A549 (cell line): ENCODE results near the gene SNX6. TPM values are rescaled to one million over a fixed set of nuclear protein-coding genes. Genes with fewer than 3 reads are reported as not detected.
A peak's percentile ranks its signal among the peaks of the same experiment; 100 is the strongest.
"Not testable (repeated sequence)": the region's sequence is repeated elsewhere in the genome, so short reads cannot be mapped to it uniquely, and the experiment has no call there.

Source experiments
- ATAC-seq, 2 experiments: fragments of 200-7000 bp in 1 of 2; fragments of >200 bp in 1 of 2; cut with Nextera tagmentation in 1 of 2; cut with Tn5 transposase in 1 of 2; 3 replicates each; pipeline versions ENCODE4 v1.8.0 to v1.9.1; 2018 to 2020; ENCODE audit warnings: mild to moderate bottlenecking in 1 of 2, moderate library complexity in 1 of 2
- CTCF ChIA-PET: fragments of 300-600 bp; sonication (Branson Sonifier 250); formaldehyde crosslinking; extraction: SDS; loops from one replicate; lab custom pipeline; 2021; ENCODE audit warnings: antibody characterized with exemption, inconsistent platforms; lab: Yijun Ruan, JAX
- POLR2A ChIA-PET: fragments of 350-600 bp; formaldehyde crosslinking; extraction: SDS; loops from one replicate; lab custom pipeline; 2021; ENCODE audit warnings: antibody characterized with exemption, inconsistent platforms; lab: Yijun Ruan, JAX
- DNase-seq, 2 experiments: peaks; one replicate each; pipeline versions ENCODE4 v3.0.0 to v3.0.0-alpha.2; 2011 to 2016; ENCODE audit warnings: low read depth in 1 of 2, low spot score in 1 of 2
- FAIRE-seq: peaks from 2 replicates; lab custom pipeline; 2011; peaks lifted over from hg19 to GRCh38; lab: Jason Lieb, UNC
- H3K27ac ChIP-seq, 2 experiments: fragments of >200 bp; sonication (Bioruptor Twin); formaldehyde crosslinking; 3 replicates each; pipeline ENCODE4 v1.5.1; 2016 to 2017
- H3K4me1 ChIP-seq: fragments of >200 bp; sonication (Bioruptor Twin); formaldehyde crosslinking; 3 replicates; pipeline ENCODE4 v1.6.1; 2016
- H3K4me2 ChIP-seq: fragments of >200 bp; sonication (Bioruptor Twin); formaldehyde crosslinking; 3 replicates; pipeline ENCODE4 v1.6.1; 2016
- H3K4me3 ChIP-seq: fragments of >200 bp; sonication (Bioruptor Twin); formaldehyde crosslinking; 3 replicates; pipeline ENCODE4 v1.5.1; 2016
- H3K9me3 ChIP-seq: fragments of >200 bp; sonication (Bioruptor Twin); formaldehyde crosslinking; 3 replicates; pipeline ENCODE4 v1.6.1; 2016
- CEBPB ChIP-seq, 2 experiments: fragments of >200 bp in 1 of 2; sonication (Bioruptor Twin) in 1 of 2; formaldehyde crosslinking in 1 of 2; IDR thresholded peaks; 2 replicates each; pipeline ENCODE4 v1.6.1; 2012 to 2016
- HES2 ChIP-seq: fragments of >200 bp; sonication (Bioruptor Twin); formaldehyde crosslinking; IDR thresholded peaks from 2 replicates; pipeline ENCODE4 v1.6.1; 2016
- HOXB5 ChIP-seq: fragments of 250-450 bp; sonication (Bioruptor Pico); IDR thresholded peaks from 2 replicates; pipeline ENCODE4 v1.5.0; 2020; ENCODE audit warnings: mild to moderate bottlenecking, moderate library complexity
- MAFK ChIP-seq: fragments of 450-650 bp; IDR thresholded peaks from 2 replicates; pipeline ENCODE4 v1.6.1; 2014; ENCODE audit not compliant: partially characterized antibody
- RNF2 ChIP-seq: fragments of 200-600 bp; sonication (generic); IDR thresholded peaks from 2 replicates; pipeline ENCODE4 v1.6.1; 2016; ENCODE audit warnings: low read depth, mild to moderate bottlenecking, antibody characterized with exemption, moderate library complexity, borderline replicate concordance
- TP53 ChIP-seq: fragments of 250-450 bp; sonication (Bioruptor Pico); IDR thresholded peaks from 2 replicates; pipeline ENCODE4 v1.5.0; 2021; ENCODE audit warnings: mild to moderate bottlenecking, moderate library complexity
- WGBS: methylation state at CpG from one replicate; pipeline ENCODE4 v1.1.6; 2017; ENCODE audit errors: missing lambda C conversion rate; 5-methylcytosine and 5-hydroxymethylcytosine counted together
- polyA plus RNA-seq, 4 experiments: library from polyadenylated mRNA; depleted of rRNA in 3 of 4; stranded (reverse); fragments of >200 nt; fragmentation: RNase III in 1 of 4; extraction: RNeasy Plus Mini Kit Qiagen cat#74134 plus additional on column Dnase treatment in 1 of 4; gene quantifications; 2 replicates in 3 of 4; 3 replicates in 1 of 4; pipeline ENCODE4 v1.2.3, GENCODE V29; 2011 to 2017

SNX6 gene
- polyA plus RNA-seq, 2 of the 4 experiments (the other 2 are of a cell fraction) = 149 to 174 TPM

- H3K27ac ChIP-seq = peak overlapping the region; percentile 7 to 75; a peak in 4 of 6 replicates
- no peaks in the 10 kb centered on the region for H3K9me3 ChIP-seq
- TF ChIP-seq TP53 (CRISPR knock-in tag) (peak; percentile 70; the same call in 1 of the 2 replicates), HOXB5 (no peak), MAFK (no peak)
- peak overlapping the region; percentile 3; the same call in 1 of the 3 replicates for H3K4me3 ChIP-seq
- ChIA-PET POLR2A (no interaction called here), CTCF (interaction anchor here (0.5 to 1.0 kb wide), 2 partner anchors 810 to 868 kb away, joined by 4 read pairs; no protein-coding TSS in a partner anchor)
- peak overlapping the region; percentile 56 for H3K4me2 ChIP-seq
- FAIRE-seq = no peak
- 63% methylated on average over 9 of the region's 9 CpGs for WGBS
- peak; percentile 29 to 36 for DNase-seq
- ATAC-seq = no peak
- H3K4me1 ChIP-seq = peaks cover 11% of the 10 kb centered on the region; the same call in 2 of the 3 replicates
These were observed 75.3 kb downstream of the SNX6 start for GRCh38 chr14:34554540-34555250.

DNA sequence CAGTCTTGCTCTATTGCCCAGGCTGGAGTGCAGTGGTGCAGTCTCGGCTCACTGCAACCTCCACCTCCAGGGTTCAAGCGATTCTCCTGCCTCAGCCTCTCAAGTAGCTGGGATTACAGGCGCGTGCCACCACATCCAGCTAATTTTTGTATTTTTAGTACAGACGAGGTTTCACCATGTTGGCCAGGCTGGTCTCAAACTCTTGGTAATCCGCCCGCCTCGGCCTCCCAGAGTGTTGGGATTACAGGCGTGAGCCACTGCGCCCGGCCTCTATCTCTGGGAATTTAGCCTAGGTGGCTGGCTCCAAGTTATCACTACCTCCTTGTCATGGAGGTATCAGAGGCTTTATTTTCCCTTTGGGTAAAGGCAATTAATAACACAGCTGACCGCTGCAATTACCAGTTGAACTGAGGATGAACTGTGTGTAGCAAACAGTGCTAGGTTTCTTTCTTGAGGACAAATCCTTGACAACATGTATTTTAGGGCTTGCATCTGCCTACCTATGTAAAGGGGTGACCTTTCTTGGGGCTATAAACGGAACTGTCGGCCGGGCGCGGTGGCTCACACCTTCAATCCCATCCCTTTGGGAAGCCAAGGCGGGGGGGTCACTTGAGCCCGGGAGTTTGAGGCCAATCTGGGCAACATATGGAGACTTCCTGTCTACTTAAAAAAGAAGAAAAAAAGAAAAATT, 80.5 kb downstream of the SNX6 start:
- H3K27ac ChIP-seq = peak overlapping the region in 1 of 2 experiments; percentile 31; a peak in 1 of 6 replicates
- DNase-seq, ATAC-seq, H3K4me1 ChIP-seq, H3K4me3 ChIP-seq, FAIRE-seq, H3K4me2 ChIP-seq, POLR2A ChIA-PET, H3K9me3 ChIP-seq: not testable (repeated sequence)
- WGBS = 91% methylated on average over 19 of the region's 19 CpGs
- CTCF ChIA-PET = interaction anchor here (0.5 to 1.2 kb wide), 3 partner anchors 26 to 331 kb away, joined by 3 read pairs; no protein-coding TSS in a partner anchor

DNA sequence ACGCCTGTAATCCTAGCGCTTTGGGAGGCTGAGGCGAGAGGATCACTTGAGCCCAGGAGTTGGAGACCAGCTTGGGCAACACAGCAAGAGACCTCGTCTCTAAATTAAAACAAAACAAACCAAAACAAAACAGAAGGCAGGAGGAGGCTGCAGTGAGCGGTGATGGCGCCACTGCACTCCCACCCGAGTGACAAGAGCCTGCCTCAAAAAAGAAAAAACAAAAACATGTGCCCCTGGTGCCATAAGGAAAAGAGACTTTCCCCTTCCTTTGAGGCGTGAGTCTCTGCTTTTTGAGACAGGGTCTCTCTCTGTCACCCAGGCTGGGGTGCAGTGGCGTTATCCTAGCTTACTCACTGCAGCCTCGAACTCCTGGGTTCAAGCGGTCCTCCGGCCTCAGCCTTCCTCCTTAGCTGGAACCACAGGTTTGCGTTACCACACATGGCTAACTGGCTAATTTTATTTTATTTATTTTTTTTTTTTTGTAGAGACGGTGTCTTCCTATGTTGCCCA, 81.4 kb downstream of the SNX6 start:
- Histone ChIP-seq H3K4me1 (0 out of 3 replicates have a peak, but pooled peaks cover 4% of the 10 kb centered on the region), H3K9me3 (no peaks in the 10 kb centered on the region), H3K4me3 (no peak overlapping the region), H3K4me2 (peak overlapping the region; percentile 54), H3K27ac (peak overlapping the region in 1 of 2 experiments; percentile 54; a peak in 2 of 6 replicates)
- DNase-seq (no peak), ATAC-seq (no peak), FAIRE-seq (no peak)
- ChIA-PET CTCF (interaction anchor here (0.5 to 1.2 kb wide), 2 partner anchors 217 to 332 kb away, joined by 3 read pairs; no protein-coding TSS in a partner anchor), POLR2A (no interaction called here)
- TF ChIP-seq RNF2 (no peak), CEBPB (IDR thresholded peaks at IDR 0.05) (no peak), HES2 (no peak)
- WGBS = 84% methylated on average over 14 of the region's 14 CpGs

DNA sequence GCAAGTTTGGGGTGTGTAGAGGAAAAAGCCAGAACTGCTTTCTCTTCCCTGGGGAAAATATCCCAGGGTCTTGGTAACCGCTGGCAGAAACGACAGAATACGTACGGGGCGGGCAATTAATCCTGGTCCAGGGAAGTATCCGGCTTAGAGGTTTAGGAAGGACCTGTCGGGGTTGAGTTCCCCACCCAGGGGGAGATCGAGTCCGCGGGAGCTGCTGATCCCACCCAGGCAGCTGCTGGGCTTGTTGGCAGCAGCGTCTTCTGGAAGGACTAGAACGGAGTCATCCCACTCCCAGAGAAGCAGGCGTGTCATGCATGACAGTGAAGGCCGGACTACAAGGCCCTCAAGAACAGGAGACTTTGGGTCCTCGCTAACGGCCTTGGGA, 82.8 kb downstream of the SNX6 start:
- no CpG with 5 or more reads among the region's 16 CpGs for WGBS
- POLR2A ChIA-PET, DNase-seq, H3K27ac ChIP-seq, H3K4me3 ChIP-seq, CTCF ChIA-PET, H3K9me3 ChIP-seq, H3K4me1 ChIP-seq, H3K4me2 ChIP-seq, FAIRE-seq: not testable (repeated sequence)
- ATAC-seq = peak; percentile 80 to 86

DNA sequence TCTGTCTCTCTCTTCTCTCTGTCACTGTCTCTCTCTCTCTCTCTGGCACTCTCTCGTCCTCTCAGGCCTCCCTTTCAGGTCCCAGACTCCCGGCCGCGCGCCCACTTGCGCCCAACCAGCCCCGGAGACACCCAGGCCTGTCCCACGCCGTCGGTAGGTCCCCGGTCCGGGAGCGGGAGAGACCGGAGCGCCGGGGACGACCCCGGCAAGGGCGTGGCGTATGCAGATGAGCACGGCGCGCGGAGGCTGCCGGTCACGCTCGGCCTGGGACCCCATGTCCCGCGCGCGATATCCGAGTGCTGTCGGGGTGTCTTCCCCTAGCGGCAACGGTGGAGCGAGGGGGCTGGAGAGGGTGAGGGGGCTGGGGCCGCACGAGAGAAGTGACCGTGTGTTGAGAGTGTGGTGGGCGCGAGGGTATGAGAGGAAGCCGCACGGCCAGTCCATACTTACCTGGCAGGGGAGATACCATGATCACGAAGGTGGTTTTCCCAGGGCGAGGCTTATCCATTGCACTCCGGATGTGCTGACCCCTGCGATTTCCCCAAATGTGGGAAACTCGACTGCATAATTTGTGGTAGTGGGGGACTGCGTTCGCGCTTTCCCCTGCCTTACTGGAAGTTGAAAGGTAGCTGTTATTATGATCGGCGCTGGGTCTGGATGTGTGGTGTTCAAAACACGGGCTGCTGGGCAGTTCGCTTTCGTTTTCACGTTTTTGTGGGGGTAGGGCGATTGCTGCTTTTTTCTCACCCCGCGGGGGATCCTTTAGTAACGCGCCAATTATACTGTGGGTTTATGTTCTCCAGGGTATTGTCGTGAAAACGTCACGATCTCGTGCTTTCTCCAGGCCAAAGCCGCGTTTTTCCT, 83.4 kb downstream of the SNX6 start:
- peak; percentile 65 for FAIRE-seq
- not testable (repeated sequence) for H3K4me3 ChIP-seq

More for the DNA sequence above, 83.4 kb downstream of the SNX6 start:
- no CpG with 5 or more reads among the region's 68 CpGs for WGBS
- H3K4me2 ChIP-seq, H3K4me1 ChIP-seq, CTCF ChIA-PET, POLR2A ChIA-PET, H3K9me3 ChIP-seq, DNase-seq, H3K27ac ChIP-seq: not testable (repeated sequence)
- ATAC-seq = peak; percentile 69 to 88
